GM12878 (cell line): Measurements from ENCODE around the gene MMD2. TPM values are rescaled to one million over a fixed set of nuclear protein-coding genes. Genes with fewer than 3 reads are reported as not detected.

Experiments used
- ATAC-seq: fragments of 200-7000 bp; cut with Tn5 transposase; 3 replicates; pipeline ENCODE4 v1.9.1; 2020; ENCODE audit warnings: mild to moderate bottlenecking, moderate library complexity
- BruUV-seq: library from RNA; stranded (reverse); fragments of 400-500 nt; replicated peaks from 2 replicates; lab custom pipeline; 2021; lab: Mats Ljungman, UMichigan
- CTCF ChIA-PET: fragments of 300-600 bp; sonication (Branson Sonifier 250); formaldehyde crosslinking; extraction: SDS; loops from one replicate; lab custom pipeline; 2021; ENCODE audit warnings: inconsistent platforms; lab: Yijun Ruan, JAX
- POLR2A ChIA-PET: fragments of 350-600 bp; formaldehyde crosslinking; extraction: SDS; loops from one replicate; lab custom pipeline; 2021; ENCODE audit warnings: inconsistent platforms; lab: Charles Lee
- RAD21 ChIA-PET: fragments of 300-600 bp; sonication (Branson Sonifier 250); formaldehyde crosslinking; loops from one replicate; lab custom pipeline; 2023; ENCODE audit warnings: antibody characterized with exemption; ENCODE audit not compliant: unreplicated experiment; lab: Charles Lee
- SMC1A ChIA-PET: fragments of 300-600 bp; sonication (Branson Sonifier 250); formaldehyde crosslinking; loops from one replicate; lab custom pipeline; 2023; ENCODE audit not compliant: unreplicated experiment, uncharacterized antibody; lab: Charles Lee
- DNase-seq: peaks from one replicate; pipeline ENCODE4 v3.0.0-alpha.2; 2011; ENCODE audit warnings: low read depth, low spot score
- FAIRE-seq: peaks from 3 replicates; lab custom pipeline; 2011; peaks lifted over from hg19 to GRCh38; lab: Jason Lieb, UNC
- H2AFZ ChIP-seq: 2 replicates; pipeline ENCODE4 v1.6.0; 2011; ENCODE audit warnings: low read depth, low read length, control low read depth; ENCODE audit not compliant: control insufficient read depth
- H3K27ac ChIP-seq: 2 replicates; pipeline ENCODE4 v1.5.1; 2011; ENCODE audit warnings: control low read depth; ENCODE audit not compliant: control insufficient read depth, insufficient read depth
- H3K27me3 ChIP-seq, 2 experiments: replicated peaks in 1 of 2; 2 replicates each; pipeline versions ENCODE4 v1.6.0 to v1.6.1; 2011; ENCODE audit warnings: low read length in 1 of 2; ENCODE audit not compliant: control insufficient read depth in 2 of 2, insufficient read depth in 2 of 2
- H3K36me3 ChIP-seq, 2 experiments: 2 replicates each; pipeline ENCODE4 v1.5.1; 2011; ENCODE audit warnings: low read length in 1 of 2; ENCODE audit not compliant: control insufficient read depth in 2 of 2, insufficient read depth in 2 of 2
- H3K4me1 ChIP-seq: 2 replicates; pipeline ENCODE4 v1.6.1; 2011; ENCODE audit warnings: mild to moderate bottlenecking, low read length, moderate library complexity, mixed read lengths; ENCODE audit not compliant: control insufficient read depth, insufficient read depth
- H3K4me2 ChIP-seq: 2 replicates; pipeline ENCODE4 v1.6.0; 2011; ENCODE audit warnings: control low read depth; ENCODE audit not compliant: control insufficient read depth, insufficient read depth
- H3K4me3 ChIP-seq: fragments of 200-600 bp; sonication (generic); 2 replicates; pipeline ENCODE4 v1.5.1; 2016
- H3K79me2 ChIP-seq: 2 replicates; pipeline ENCODE4 v1.6.0; 2011; ENCODE audit warnings: low read length; ENCODE audit not compliant: control insufficient read depth, insufficient read depth
- H3K9ac ChIP-seq: 2 replicates; pipeline ENCODE4 v1.8.0; 2011; ENCODE audit warnings: low read length, control low read depth, mixed read lengths; ENCODE audit not compliant: control insufficient read depth, insufficient read depth
- H3K9me3 ChIP-seq: replicated peaks from 3 replicates; pipeline ENCODE4 v1.5.1; 2011; ENCODE audit warnings: mild to moderate bottlenecking, low read length; ENCODE audit not compliant: control insufficient read depth, insufficient read depth
- H4K20me1 ChIP-seq: 2 replicates; pipeline ENCODE4 v1.6.0; 2011; ENCODE audit not compliant: control insufficient read depth, insufficient read depth
- BHLHE40 ChIP-seq, 2 experiments: fragments of 450-650 bp in 1 of 2; IDR thresholded peaks; 2 replicates each; pipeline ENCODE4 v1.6.1; 2011 to 2017; ENCODE audit warnings: low read depth in 2 of 2, borderline replicate concordance in 1 of 2, improper control_type of control experiment in 1 of 2, low read length in 1 of 2, mild to moderate bottlenecking in 1 of 2
- MTA3 ChIP-seq: IDR thresholded peaks from 2 replicates; pipeline ENCODE4 v1.6.1; 2012; ENCODE audit warnings: low read length, inconsistent platforms, borderline replicate concordance
- MXI1 ChIP-seq: fragments of 150-350 bp; IDR thresholded peaks from 2 replicates; pipeline ENCODE4 v1.6.1; 2011; ENCODE audit warnings: low read depth, mild to moderate bottlenecking, inconsistent platforms, low read length, improper control_type of control experiment
- MYC ChIP-seq: IDR thresholded peaks from 2 replicates; pipeline ENCODE4 v1.6.1; 2011; ENCODE audit warnings: mild to moderate bottlenecking, low read length, moderate library complexity, inconsistent platforms; ENCODE audit not compliant: insufficient read depth, insufficient replicate concordance, insufficient read length, severe bottlenecking
- NFYA ChIP-seq: IDR thresholded peaks from 2 replicates; pipeline ENCODE4 v1.6.1; 2011; ENCODE audit warnings: low read depth, mild to moderate bottlenecking, low read length, improper control_type of control experiment, borderline replicate concordance
- POLR2AphosphoS2 ChIP-seq: IDR thresholded peaks from 2 replicates; pipeline ENCODE4 v1.6.1; 2011; ENCODE audit warnings: low read depth, mild to moderate bottlenecking, low read length, improper control_type of control experiment, moderate library complexity
- SMC3 ChIP-seq: IDR thresholded peaks from 2 replicates; pipeline ENCODE4 v1.6.1; 2011; ENCODE audit warnings: low read length, improper control_type of control experiment, borderline replicate concordance
- TCF12 ChIP-seq: IDR thresholded peaks from 2 replicates; pipeline ENCODE4 v1.6.1; 2011; ENCODE audit warnings: low read depth, mild to moderate bottlenecking, low read length
- WGBS: methylation state at CpG from one replicate; pipeline ENCODE4 v1.1.6; 2016; ENCODE audit warnings: low lambda C conversion rate; ENCODE audit not compliant: insufficient replicate concordance, insufficient coverage; ENCODE audit errors: missing lambda C conversion rate; 5-methylcytosine and 5-hydroxymethylcytosine counted together
- in situ Hi-C: fragments of 300-500 bp; cut with MboI; formaldehyde crosslinking; loops from 9 replicates; pipeline ENCODE4 v1.14.3; 2018; ENCODE audit warnings: mixed read lengths
- intact Hi-C: fragments of 100-400 bp; cut with micrococcal nuclease; formaldehyde crosslinking; loops from one replicate; pipeline ENCODE4 v1.14.2; 2022; ENCODE audit not compliant: unreplicated experiment
- polyA plus RNA-seq, 11 experiments: library from polyadenylated mRNA; depleted of rRNA in 4 of 11; unstranded in 6 of 11; stranded (reverse) in 5 of 11; fragments of >200 nt; fragmentation: Nextera tagmentation in 4 of 11; fragmentation: Illumina TruSeq in 1 of 11; extraction: Ambion mirVana in 4 of 11; extraction: Trizol in 1 of 11; gene quantifications; 1 replicate in 1 of 11; 2 replicates in 10 of 11; pipeline versions ENCODE4 v1.2.1 to v1.2.3, GENCODE V29; 2011 to 2016; ENCODE audit warnings: inconsistent platforms in 2 of 11, missing spikeins in 2 of 11, low read depth in 1 of 11
- total RNA-seq, 4 experiments: library from RNA; depleted of rRNA in 3 of 4; stranded (reverse); fragments of >200 nt in 3 of 4; fragmentation: Illumina TruSeq in 1 of 4; extraction: Trizol in 1 of 4; gene quantifications; 2 replicates each; pipeline versions ENCODE4 v1.2.1 to v1.2.3, GENCODE V29; 2013 to 2021

The MMD2 gene
- total and polyA plus RNA-seq, 10 of the 15 experiments (the other 5 are each of a cell fraction or from before 2014, with no cell fraction given): not detected

- Histone ChIP-seq H3K4me3 (no peak overlapping the region), H4K20me1 (no peaks in the 10 kb centered on the region), H3K9ac (no peak overlapping the region), H3K9me3 (no peaks in the 10 kb centered on the region), H3K4me2 (no peak overlapping the region), H2AFZ (no peak overlapping the region), H3K79me2 (no peaks in the 10 kb centered on the region), H3K36me3 (no peaks in the 10 kb centered on the region), H3K27ac (no peak overlapping the region), H3K4me1 (no peaks in the 10 kb centered on the region), H3K27me3 (no peaks in the 10 kb centered on the region; a peak in 1 of 4 replicates)
- TF ChIP-seq MTA3: no peak
- TF ChIP-seq POLR2AphosphoS2: no peak
- no peak for TF ChIP-seq MYC
- no peak for TF ChIP-seq NFYA
- TF ChIP-seq SMC3: no peak
- TF ChIP-seq BHLHE40 (IDR thresholded peaks at IDR 0.05; ENCODE audit: borderline replicate concordance in 1 of 2, low read depth in 2 of 2, low read length in 1 of 2): no peak
- TF ChIP-seq MXI1: no peak
- TF ChIP-seq TCF12: no peak
- FAIRE-seq (no peak), DNase-seq (no peak), ATAC-seq (no peak)
- BruUV-seq: no TSS peak
- ChIA-PET POLR2A (interaction anchor here (0.6 kb wide), 1 partner anchor 201 kb away, joined by 3 read pairs; no protein-coding TSS in a partner anchor), RAD21 (no interaction called here), CTCF (no interaction called here), SMC1A (no interaction called here)
- 67% methylated on average over 14 of the region's 15 CpGs for WGBS
- intact Hi-C loops (no loop called here), in situ Hi-C loops (no loop called here)
Measured at GRCh38 chr7:4875391-4875790, 83.6 kb downstream of the MMD2 start.
